Breast epithelium (tissue), 4 donors: ENCODE data around the gene LMCD1. TPM values are rescaled to one million over a fixed set of nuclear protein-coding genes. Genes with fewer than 3 reads are reported as not detected.

ENCODE experiments used
- DNase-seq, 2 donors: peaks; one replicate each; pipeline ENCODE4 v3.0.0-alpha.2; 2019; ENCODE audit warnings: low spot score in 2 of 2
- H3K27ac ChIP-seq, 2 donors: fragments of 200-600 bp; sonication (generic) in 1 of 2; one replicate each; pipeline ENCODE4 v1.5.1; 2016 to 2019; ENCODE audit warnings: mild to moderate bottlenecking in 1 of 2
- H3K27me3 ChIP-seq, 2 donors: fragments of 200-600 bp; sonication (generic) in 1 of 2; one replicate each; pipeline versions ENCODE4 v1.5.1 to v1.6.0; 2017 to 2019; ENCODE audit warnings: control low read depth in 1 of 2, mild to moderate bottlenecking in 1 of 2
- H3K36me3 ChIP-seq: fragments of 200-600 bp; one replicate; pipeline ENCODE4 v1.5.1; 2019
- H3K4me1 ChIP-seq, 2 donors: fragments of 200-600 bp; sonication (generic); one replicate each; pipeline ENCODE4 v1.5.1; 2016 to 2019; ENCODE audit warnings: control low read depth in 1 of 2
- H3K4me3 ChIP-seq, 3 donors: fragments of 200-600 bp; sonication (generic); 1 replicate in 2 of 3; 2 replicates in 1 of 3; pipeline ENCODE4 v1.5.1; 2016 to 2019; ENCODE audit warnings: mild to moderate bottlenecking in 3 of 3, moderate library complexity in 2 of 3
- H3K9me3 ChIP-seq, 2 donors: fragments of 200-600 bp; sonication (generic) in 1 of 2; one replicate each; pipeline ENCODE4 v1.5.1; 2016 to 2019; ENCODE audit warnings: control low read depth in 1 of 2
- CTCF ChIP-seq, 3 donors: fragments of 450-650 bp; IDR thresholded peaks; one replicate each; pipeline ENCODE4 v1.5.1; 2016 to 2017; ENCODE audit warnings: antibody characterized with exemption in 3 of 3, mild to moderate bottlenecking in 3 of 3, moderate library complexity in 3 of 3
- POLR2A ChIP-seq: fragments of 450-650 bp; IDR thresholded peaks from one replicate; pipeline ENCODE4 v1.6.1; 2016; ENCODE audit warnings: antibody characterized with exemption, mild to moderate bottlenecking, moderate library complexity
- POLR2AphosphoS5 ChIP-seq, 3 donors: sonication (generic); formaldehyde crosslinking; IDR thresholded peaks; one replicate each; pipeline ENCODE4 v1.6.1; 2017; ENCODE audit warnings: antibody characterized with exemption in 3 of 3
- intact Hi-C: fragments of 100-400 bp; cut with DNase I; formaldehyde crosslinking; loops from one replicate; pipeline ENCODE4 v1.15.1; 2023; ENCODE audit warnings: low total_unique reads
- total RNA-seq, 3 donors: library from RNA; depleted of rRNA; stranded (reverse); fragments of >200 nt; gene quantifications; one replicate each; pipeline ENCODE4 v1.1.0, GENCODE V29; 2016

Gene LMCD1
- total RNA-seq, 3 donors from 2014 or later, result 53.0 to 228 (median 105) TPM

DNA sequence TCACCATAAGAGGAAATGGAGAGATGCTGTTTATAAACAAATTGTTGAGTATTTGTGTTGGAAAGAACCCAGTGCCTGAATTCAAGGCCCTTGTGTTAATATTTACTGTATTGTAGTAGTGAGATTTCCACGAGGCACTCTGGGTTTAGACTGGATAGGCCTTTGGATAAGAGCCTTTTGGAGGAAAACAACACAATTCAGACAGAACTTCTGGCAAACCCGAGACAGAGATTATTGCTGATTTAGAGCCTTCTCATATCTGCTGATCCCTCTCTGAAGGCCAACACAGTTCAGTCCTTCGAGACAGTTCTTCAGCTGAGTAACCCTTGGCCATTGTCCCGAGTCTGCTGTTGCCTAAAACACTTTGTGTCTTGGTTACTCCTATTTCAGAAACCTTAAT lies 55.7 kb downstream of the LMCD1 start:
- TF ChIP-seq POLR2AphosphoS5 (IDR thresholded peaks at IDR 0.05), result peak in 1 of 3 donors; percentile 13
- no peak for TF ChIP-seq POLR2A
- TF ChIP-seq CTCF (IDR thresholded peaks at IDR 0.05), result no peak
- H3K9me3 ChIP-seq, result no peaks in the 10 kb centered on the region
- no peak overlapping the region for H3K4me3 ChIP-seq
- DNase-seq, result no peak
- H3K27me3 ChIP-seq, result no peaks in the 10 kb centered on the region
- intact Hi-C loops, result loop anchor here (10.0 kb wide), 1 partner anchor 1662 kb away; no protein-coding TSS in a partner anchor
- H3K4me1 ChIP-seq, result no peaks in the 10 kb centered on the region
- peak overlapping the region in 1 of 2 donors; percentile 50 for H3K27ac ChIP-seq
- no peaks in the 10 kb centered on the region for H3K36me3 ChIP-seq

DNA sequence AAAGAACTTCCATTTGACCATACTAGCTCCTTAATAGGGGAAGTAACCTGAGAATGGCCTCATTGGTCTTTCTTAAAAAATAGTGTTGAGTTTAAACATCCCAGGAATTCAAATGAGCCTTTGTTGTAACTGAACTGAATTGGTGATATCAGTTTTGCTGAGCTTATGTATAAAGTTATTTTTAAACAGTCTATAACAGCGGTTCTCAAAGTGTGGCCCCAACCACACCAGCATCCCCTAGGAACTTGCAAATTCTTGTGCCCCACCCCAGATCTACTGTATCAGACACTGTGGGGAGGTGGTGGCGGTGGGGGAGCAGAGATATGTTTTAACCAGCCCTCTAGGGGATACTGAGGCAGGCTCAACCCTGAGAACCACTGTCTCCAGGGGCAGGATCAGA lies 57.0 kb downstream of the LMCD1 start:
- Histone ChIP-seq H3K9me3 (no peaks in the 10 kb centered on the region), H3K36me3 (no peaks in the 10 kb centered on the region), H3K27me3 (no peaks in the 10 kb centered on the region), H3K4me1 (no peaks in the 10 kb centered on the region), H3K27ac (no peak overlapping the region), H3K4me3 (no peak overlapping the region)
- TF ChIP-seq CTCF (IDR thresholded peaks at IDR 0.05) (no peak), POLR2AphosphoS5 (IDR thresholded peaks at IDR 0.05) (no peak), POLR2A (no peak)
- intact Hi-C loops, result loop anchor here (10.0 kb wide), 1 partner anchor 1664 kb away; no protein-coding TSS in a partner anchor
- DNase-seq, result no peak

GRCh38 chr3:8559351-8559750 lies 57.7 kb downstream of the LMCD1 start:
- H3K9me3 ChIP-seq, result no peaks in the 10 kb centered on the region
- intact Hi-C loops, result loop anchor here (10.0 kb wide), 1 partner anchor 1665 kb away; no protein-coding TSS in a partner anchor
- H3K4me3 ChIP-seq, result no peak overlapping the region
- H3K36me3 ChIP-seq, result no peaks in the 10 kb centered on the region
- H3K27me3 ChIP-seq, result no peaks in the 10 kb centered on the region
- DNase-seq, result no peak
- H3K27ac ChIP-seq, result no peak overlapping the region
- TF ChIP-seq POLR2A (no peak), POLR2AphosphoS5 (IDR thresholded peaks at IDR 0.05) (no peak), CTCF (IDR thresholded peaks at IDR 0.05) (no peak)
- no peaks in the 10 kb centered on the region for H3K4me1 ChIP-seq

GRCh38 chr3:8560366-8561007 lies 58.9 kb downstream of the LMCD1 start:
- Histone ChIP-seq H3K36me3 (no peaks in the 10 kb centered on the region), H3K9me3 (no peaks in the 10 kb centered on the region), H3K4me3 (no peak overlapping the region), H3K27me3 (no peaks in the 10 kb centered on the region), H3K27ac (peak overlapping the region; percentile 10 to 56), H3K4me1 (no peaks in the 10 kb centered on the region)
- TF ChIP-seq POLR2A, result no peak
- TF ChIP-seq CTCF (IDR thresholded peaks at IDR 0.05), result no peak
- no peak for TF ChIP-seq POLR2AphosphoS5 (IDR thresholded peaks at IDR 0.05)
- no peak for DNase-seq
- intact Hi-C loops, result no loop called here

- DNase-seq, result no peak
- intact Hi-C loops, result no loop called here
- Histone ChIP-seq H3K27me3 (no peaks in the 10 kb centered on the region), H3K27ac (peak overlapping the region in 1 of 2 donors; percentile 40), H3K4me3 (no peak overlapping the region), H3K9me3 (no peaks in the 10 kb centered on the region), H3K36me3 (no peaks in the 10 kb centered on the region), H3K4me1 (no peaks in the 10 kb centered on the region)
- TF ChIP-seq CTCF (IDR thresholded peaks at IDR 0.05), result no peak
- TF ChIP-seq POLR2A, result no peak
- no peak for TF ChIP-seq POLR2AphosphoS5 (IDR thresholded peaks at IDR 0.05)
These were observed 59.7 kb downstream of the LMCD1 start for GRCh38 chr3:8561370-8561769.
